GM19193 (cell line): ENCODE results near the gene ZFHX3.

Experiments used
- POLR2A ChIP-seq: IDR thresholded peaks from 4 replicates; pipeline ENCODE4 v1.6.1; 2011; ENCODE audit not compliant: insufficient read depth, insufficient read length; ENCODE audit errors: extremely low read depth

The ZFHX3 gene

DNA sequence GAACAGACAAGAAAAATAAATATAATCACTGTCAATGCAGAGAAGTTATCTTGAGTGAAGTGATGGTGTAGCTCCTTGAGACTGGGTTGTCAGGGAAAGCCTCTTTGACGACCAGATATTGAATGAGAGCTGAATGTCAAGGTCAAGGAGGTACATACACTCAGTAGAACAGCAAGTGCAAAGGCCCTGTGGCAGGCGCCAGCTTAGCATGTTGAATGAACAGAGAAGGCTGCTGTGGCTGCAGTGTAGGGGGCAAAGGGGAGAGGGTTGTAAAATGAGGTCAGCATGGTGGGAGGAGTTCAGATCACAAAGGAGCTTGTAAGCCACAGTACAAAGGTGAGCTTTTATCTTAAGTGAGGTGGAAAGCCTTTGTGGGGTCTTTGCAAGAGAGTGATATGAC lies 111.5 kb downstream of the ZFHX3 start:
- no peak for TF ChIP-seq POLR2A

DNA sequence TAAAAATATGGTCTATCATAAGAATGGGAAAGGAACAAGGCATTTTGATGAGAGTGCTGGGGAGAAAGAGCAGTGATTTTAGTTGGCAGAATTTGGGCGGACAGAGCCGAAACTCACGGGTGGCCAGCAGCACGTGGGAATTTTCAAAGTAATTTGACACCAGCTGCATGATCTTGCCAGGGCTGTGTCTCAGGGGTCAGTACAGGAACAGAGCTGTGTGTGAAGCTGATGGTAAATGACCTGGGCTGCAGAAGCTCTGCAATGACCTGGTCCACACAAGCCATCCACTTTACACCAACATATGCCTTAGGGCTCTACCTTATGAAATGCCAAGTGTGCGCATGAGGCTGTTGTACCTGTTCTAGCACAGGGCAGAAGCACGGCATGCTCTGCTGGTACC lies 112.0 kb downstream of the ZFHX3 start:
- TF ChIP-seq POLR2A = no peak

- TF ChIP-seq POLR2A = no peak
Measured at GRCh38 chr16:72934636-72935403, 113.1 kb downstream of the ZFHX3 start.

- TF ChIP-seq POLR2A = no peak
Measured at GRCh38 chr16:72932677-72933335, 115.1 kb downstream of the ZFHX3 start.

GRCh38 chr16:72932050-72932449 lies 115.9 kb downstream of the ZFHX3 start:
- no peak for TF ChIP-seq POLR2A

DNA sequence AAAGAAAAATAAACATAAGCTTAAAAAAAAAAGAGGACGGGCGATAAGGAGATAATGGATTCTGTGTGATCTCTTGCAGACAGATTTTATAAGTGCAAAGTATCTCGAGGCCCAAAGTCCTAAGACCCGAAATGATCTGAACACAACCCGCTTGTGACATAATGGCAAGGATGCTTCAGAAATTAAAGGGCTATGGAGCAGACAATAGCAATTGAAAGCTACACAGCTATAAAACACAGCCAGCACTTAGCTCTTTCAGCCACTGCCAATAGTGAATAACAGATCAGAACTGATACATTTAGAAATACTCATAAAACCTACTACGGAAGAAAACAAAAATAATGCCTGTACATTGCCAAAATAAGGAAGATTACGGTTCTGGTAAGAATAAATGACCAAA lies 117.5 kb downstream of the ZFHX3 start:
- no peak for TF ChIP-seq POLR2A

- no peak for TF ChIP-seq POLR2A
Measured at GRCh38 chr16:72928090-72928981, 119.6 kb downstream of the ZFHX3 start.

DNA sequence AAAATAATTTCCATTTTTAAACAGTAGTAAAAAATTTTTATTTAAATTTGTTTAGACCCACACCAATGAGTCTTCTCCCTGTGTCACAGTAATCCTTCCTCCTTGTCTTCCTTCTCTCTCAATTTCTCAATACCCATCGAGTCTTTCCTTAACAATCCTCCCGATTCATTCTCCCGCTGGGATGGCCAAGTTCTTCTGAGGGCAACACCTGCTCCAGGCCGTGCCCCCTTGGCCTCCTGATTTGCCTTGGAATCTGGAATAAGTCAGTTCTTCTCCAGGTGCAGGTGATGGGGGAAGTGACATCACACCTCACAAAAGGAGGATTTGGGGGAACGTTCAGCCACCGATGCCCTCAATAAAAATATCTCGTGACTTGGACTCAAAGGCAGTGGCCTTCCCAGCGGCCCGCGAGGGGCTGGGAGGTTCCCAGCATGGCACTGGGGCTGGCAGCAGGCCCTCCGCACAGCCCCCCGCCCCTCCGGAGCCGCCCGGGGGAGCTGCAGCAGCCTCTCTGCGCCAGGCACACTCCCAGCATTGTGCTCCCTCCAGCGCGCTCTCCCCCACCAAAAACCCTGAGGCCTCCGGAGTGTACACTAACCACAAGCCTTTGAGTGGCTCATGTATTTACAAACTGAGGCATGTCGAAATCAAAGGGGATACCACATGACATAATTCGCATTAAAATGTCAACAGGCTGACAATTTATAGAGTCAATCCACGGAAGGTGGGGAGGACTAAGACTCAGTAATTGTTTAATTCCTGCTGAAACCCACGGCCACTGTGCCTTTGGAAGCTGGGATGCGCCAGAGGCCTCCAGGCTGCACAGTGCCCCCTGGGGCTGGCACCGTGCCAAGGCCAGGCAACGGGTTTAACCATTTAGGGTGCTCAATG lies 120.5 kb downstream of the ZFHX3 start:
- no peak for TF ChIP-seq POLR2A

- no peak for TF ChIP-seq POLR2A
Measured at GRCh38 chr16:72926177-72927070, 121.5 kb downstream of the ZFHX3 start.

DNA sequence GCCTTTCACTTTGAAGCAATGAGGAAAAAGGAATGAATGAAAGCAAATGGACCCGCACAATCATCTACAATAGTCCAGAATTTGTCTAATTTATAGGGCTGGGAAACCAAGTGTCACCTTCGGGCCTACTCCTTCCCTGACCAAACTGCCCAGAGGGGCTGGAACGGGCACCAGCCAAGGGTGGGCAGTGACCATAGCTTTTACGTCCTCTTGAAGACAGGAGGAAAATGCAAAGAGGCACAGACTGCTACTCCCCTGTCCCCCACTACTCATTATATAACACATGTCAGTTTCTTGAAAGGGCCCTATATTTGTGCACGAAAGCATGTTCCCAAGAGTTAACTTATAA lies 122.3 kb downstream of the ZFHX3 start:
- no peak for TF ChIP-seq POLR2A

DNA sequence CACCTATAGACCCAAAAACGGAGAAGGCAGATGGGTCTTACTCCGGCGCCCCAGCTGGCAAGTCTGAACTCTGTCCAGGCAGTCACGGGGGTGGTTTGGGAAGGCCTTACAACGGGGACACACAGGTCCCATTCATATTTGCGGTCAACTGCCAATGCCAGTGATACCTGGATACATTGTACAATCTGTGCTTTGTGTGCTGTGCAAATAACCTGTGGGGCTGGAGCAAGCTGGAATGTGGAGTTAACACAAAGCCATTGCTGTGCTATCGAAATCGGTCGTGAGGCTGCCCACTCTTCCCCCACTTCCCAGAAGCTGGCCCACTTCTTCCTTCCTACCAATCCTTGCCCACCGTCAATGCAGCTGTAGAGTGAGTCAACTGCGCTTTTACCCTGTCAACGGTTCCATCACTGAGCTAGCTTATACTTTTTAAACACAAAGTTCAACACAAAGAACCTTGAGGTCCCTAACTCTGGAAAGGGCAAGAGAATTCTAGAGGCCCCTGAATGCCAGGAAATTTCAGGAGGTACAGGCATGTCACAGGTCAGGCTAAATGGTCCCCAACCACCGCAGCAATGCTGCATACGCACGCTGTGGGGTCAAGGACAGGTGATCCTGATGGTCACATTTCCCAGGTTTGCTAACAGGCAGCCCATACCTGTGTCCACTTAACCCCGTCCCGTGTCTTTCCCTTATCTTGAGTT lies 122.8 kb downstream of the ZFHX3 start:
- TF ChIP-seq POLR2A = no peak

- no peak for TF ChIP-seq POLR2A
Measured at GRCh38 chr16:72924537-72924926, 123.4 kb downstream of the ZFHX3 start.

- no peak for TF ChIP-seq POLR2A
Measured at GRCh38 chr16:72923757-72924156, 124.2 kb downstream of the ZFHX3 start.

GRCh38 chr16:72922714-72923113 lies 125.2 kb downstream of the ZFHX3 start:
- TF ChIP-seq POLR2A = no peak

GRCh38 chr16:72921620-72922019 lies 126.3 kb downstream of the ZFHX3 start:
- TF ChIP-seq POLR2A = no peak
